HepG2 (cell line): ENCODE data around the gene L3MBTL4. TPM values are rescaled to one million over a fixed set of nuclear protein-coding genes. Genes with fewer than 3 reads are reported as not detected.

Source experiments
- ATAC-seq: fragments of 200-7000 bp; cut with Tn5 transposase; 3 replicates; pipeline ENCODE4 v1.9.1; 2020; ENCODE audit warnings: mild to moderate bottlenecking, moderate library complexity
- BruUV-seq: library from RNA; stranded (reverse); fragments of 400-500 nt; replicated peaks from 2 replicates; lab custom pipeline; 2021; lab: Mats Ljungman, UMichigan
- CTCF ChIA-PET: fragments of 300-600 bp; formaldehyde crosslinking; extraction: SDS; loops from one replicate; lab custom pipeline; 2021; ENCODE audit warnings: low total read pairs, inconsistent platforms, low intra/inter-chr PET ratio; lab: Yijun Ruan, JAX
- POLR2A ChIA-PET: fragments of 350-600 bp; sonication (Branson Sonifier 250); formaldehyde crosslinking; loops from one replicate; lab custom pipeline; 2020; ENCODE audit warnings: antibody characterized with exemption, inconsistent platforms; lab: Yijun Ruan, JAX
- DNase-seq: peaks from one replicate; pipeline ENCODE4 v3.0.0-alpha.2; 2015; ENCODE audit warnings: low spot score
- FAIRE-seq: peaks from 3 replicates; lab custom pipeline; 2011; peaks lifted over from hg19 to GRCh38; lab: Jason Lieb, UNC
- H2AFZ ChIP-seq: one replicate; pipeline ENCODE4 v1.6.1; 2011; ENCODE audit warnings: low read length, inconsistent platforms
- H3K27ac ChIP-seq: fragments of 300-600 bp; 3 replicates; pipeline ENCODE4 v1.8.0; 2011; ENCODE audit warnings: mixed run types, mild to moderate bottlenecking, mixed read lengths, low read length, inconsistent platforms; ENCODE audit not compliant: insufficient read depth; ENCODE audit errors: extremely low read length
- H3K27me3 ChIP-seq, 2 experiments: fragments of 200-600 bp in 1 of 2; 2 replicates in 1 of 2; 3 replicates in 1 of 2; pipeline versions ENCODE4 v1.6.0 to v1.8.0; 2011; ENCODE audit warnings: low read length in 2 of 2, mild to moderate bottlenecking in 2 of 2, moderate library complexity in 2 of 2, inconsistent platforms in 1 of 2; ENCODE audit not compliant: insufficient read depth in 2 of 2, control insufficient read depth in 1 of 2
- H3K36me3 ChIP-seq, 2 experiments: fragments of 200-600 bp in 1 of 2; replicated peaks in 1 of 2; 2 replicates in 1 of 2; 3 replicates in 1 of 2; pipeline versions ENCODE4 v1.5.1 to v1.8.0; 2011; ENCODE audit warnings: low read length in 2 of 2, inconsistent platforms in 1 of 2; ENCODE audit not compliant: insufficient read depth in 2 of 2, control insufficient read depth in 1 of 2
- H3K4me1 ChIP-seq: 2 replicates; pipeline ENCODE4 v1.5.1; 2012; ENCODE audit warnings: low read length, inconsistent platforms; ENCODE audit not compliant: insufficient read depth
- H3K4me2 ChIP-seq: 2 replicates; pipeline ENCODE4 v1.6.0; 2011; ENCODE audit warnings: low read depth, low read length, inconsistent platforms
- H3K4me3 ChIP-seq, 3 experiments: fragments of 200-600 bp in 1 of 3; sonication (generic), shearing (Covaris generic) in 1 of 3; replicated peaks in 1 of 3; 2 replicates each; pipeline ENCODE4 v1.5.1; 2011 to 2016; ENCODE audit warnings: low read length in 3 of 3, inconsistent platforms in 2 of 3, low read depth in 2 of 3, mild to moderate bottlenecking in 2 of 3, control low read depth in 1 of 3, mixed read lengths in 1 of 3; ENCODE audit not compliant: insufficient read depth in 1 of 3
- H3K79me2 ChIP-seq: one replicate; pipeline ENCODE4 v1.6.1; 2011; ENCODE audit warnings: low read length, inconsistent platforms; ENCODE audit not compliant: insufficient read depth
- H3K9ac ChIP-seq: 2 replicates; pipeline ENCODE4 v1.6.0; 2011; ENCODE audit warnings: mild to moderate bottlenecking, low read depth, low read length, inconsistent platforms; ENCODE audit not compliant: insufficient read depth
- H3K9me3 ChIP-seq: 2 replicates; pipeline ENCODE4 v1.5.1; 2012; ENCODE audit warnings: mild to moderate bottlenecking, low read length
- H4K20me1 ChIP-seq: 2 replicates; pipeline ENCODE4 v1.6.0; 2011; ENCODE audit warnings: inconsistent platforms, mild to moderate bottlenecking, low read length, moderate library complexity; ENCODE audit not compliant: insufficient read depth
- AHR ChIP-seq: IDR thresholded peaks from 2 replicates; pipeline ENCODE4 v1.6.1; 2018; ENCODE audit warnings: missing genetic modification reagents, missing compliant biosample characterization
- ASH2L ChIP-seq: fragments of 300-600, 200-600 bp; sonication (generic); IDR thresholded peaks from 2 replicates; pipeline ENCODE4 v1.7.0; 2017; ENCODE audit warnings: low read depth, mild to moderate bottlenecking, moderate library complexity, mixed read lengths, low read length; ENCODE audit not compliant: insufficient read length
- DNMT1 ChIP-seq: sonication (generic); formaldehyde crosslinking; IDR thresholded peaks from 2 replicates; pipeline ENCODE4 v1.5.1; 2020; ENCODE audit warnings: mild to moderate bottlenecking, missing genetic modification reagents
- HHEX ChIP-seq: IDR thresholded peaks from 2 replicates; pipeline ENCODE4 v1.6.1; 2016; ENCODE audit warnings: control low read depth
- KDM3A ChIP-seq: IDR thresholded peaks from 2 replicates; pipeline ENCODE4 v1.6.1; 2018; ENCODE audit warnings: low read depth, missing compliant biosample characterization
- NFE2 ChIP-seq: sonication (generic); formaldehyde crosslinking; IDR thresholded peaks from 2 replicates; pipeline ENCODE4 v1.4.0; 2020; ENCODE audit warnings: missing genetic modification reagents
- POLR2G ChIP-seq: fragments of 200-400 bp; formaldehyde crosslinking; IDR thresholded peaks from 2 replicates; pipeline ENCODE4 v1.6.1; 2018; ENCODE audit warnings: mild to moderate bottlenecking, low read depth, low read length, moderate library complexity
- SMAD9 ChIP-seq: sonication (generic); formaldehyde crosslinking; IDR thresholded peaks from 2 replicates; pipeline ENCODE4 v1.5.1; 2020; ENCODE audit warnings: mild to moderate bottlenecking, missing genetic modification reagents
- SNAPC2 ChIP-seq: sonication (generic); formaldehyde crosslinking; IDR thresholded peaks from 2 replicates; pipeline ENCODE4 v1.8.1; 2022; ENCODE audit warnings: mild to moderate bottlenecking, missing genetic modification reagents
- SOX13 ChIP-seq, 3 experiments: fragments of 450-650 bp in 1 of 3; sonication (generic) in 1 of 3; formaldehyde crosslinking in 1 of 3; IDR thresholded peaks in 2 of 3; conservative IDR thresholded peaks in 1 of 3; 2 replicates each; pipeline versions ENCODE4 v1.5.0 to v1.6.1; 2016 to 2020; ENCODE audit warnings: antibody characterized with exemption in 1 of 3, mild to moderate bottlenecking in 1 of 3, missing compliant biosample characterization in 1 of 3, missing genetic modification reagents in 1 of 3, moderate library complexity in 1 of 3
- ZNF282 ChIP-seq: fragments of 450-650 bp; IDR thresholded peaks from 2 replicates; pipeline ENCODE4 v1.6.1; 2018; ENCODE audit not compliant: partially characterized antibody
- ZSCAN30 ChIP-seq: sonication (generic); formaldehyde crosslinking; IDR thresholded peaks from 2 replicates; pipeline ENCODE4 v1.5.0; 2020; ENCODE audit warnings: mild to moderate bottlenecking, missing genetic modification reagents
- WGBS: methylation state at CpG from one replicate; pipeline ENCODE4 v1.1.6; 2017; ENCODE audit warnings: low lambda C conversion rate; 5-methylcytosine and 5-hydroxymethylcytosine counted together
- in situ Hi-C: cut with HindIII; loops from 2 replicates; pipeline ENCODE4 v1.10.0; 2017; ENCODE audit warnings: low pct_unique_long_range_greater_than_20kb; ENCODE audit not compliant: extremely low pct_ligation_motif_present
- intact Hi-C: fragments of 100-400 bp; cut with micrococcal nuclease; formaldehyde crosslinking; loops from one replicate; pipeline ENCODE4 v1.10.0; 2022; ENCODE audit not compliant: unreplicated experiment
- polyA plus RNA-seq, 8 experiments: library from polyadenylated mRNA; depleted of rRNA in 3 of 8; stranded (reverse) in 7 of 8; unstranded in 1 of 8; fragments of >200 nt; fragmentation: Illumina TruSeq in 4 of 8; extraction: Trizol in 4 of 8; gene quantifications; 2 replicates each; pipeline versions ENCODE4 v1.2.1 to v1.2.3, GENCODE V29; 2011 to 2016; ENCODE audit warnings: low read depth in 4 of 8, missing spikeins in 1 of 8, mixed read lengths in 1 of 8; ENCODE audit not compliant: insufficient read depth in 1 of 8
- total RNA-seq, 5 experiments: library from RNA; depleted of rRNA; stranded (reverse); fragments of >200 nt; fragmentation: Illumina TruSeq; extraction: Trizol; gene quantifications; 2 replicates each; pipeline ENCODE4 v1.2.3, GENCODE V29; 2016; ENCODE audit warnings: low read depth in 1 of 5
- TF ChIP-seq, protein P1 (sequence below): sonication (generic); formaldehyde crosslinking; IDR thresholded peaks from 2 replicates; pipeline ENCODE4 v1.4.0; 2020; ENCODE audit warnings: missing genetic modification reagents, borderline replicate concordance
- TF ChIP-seq, protein P2 (sequence below): sonication (generic); formaldehyde crosslinking; IDR thresholded peaks from 2 replicates; pipeline ENCODE4 v1.5.1; 2020; ENCODE audit warnings: mild to moderate bottlenecking, missing genetic modification reagents, moderate library complexity

Gene L3MBTL4
- total and polyA plus RNA-seq, 2 of the 13 experiments (the other 11 are each of a cell fraction or from before 2014, with no cell fraction given) = 10.8 to 13.3 TPM

DNA sequence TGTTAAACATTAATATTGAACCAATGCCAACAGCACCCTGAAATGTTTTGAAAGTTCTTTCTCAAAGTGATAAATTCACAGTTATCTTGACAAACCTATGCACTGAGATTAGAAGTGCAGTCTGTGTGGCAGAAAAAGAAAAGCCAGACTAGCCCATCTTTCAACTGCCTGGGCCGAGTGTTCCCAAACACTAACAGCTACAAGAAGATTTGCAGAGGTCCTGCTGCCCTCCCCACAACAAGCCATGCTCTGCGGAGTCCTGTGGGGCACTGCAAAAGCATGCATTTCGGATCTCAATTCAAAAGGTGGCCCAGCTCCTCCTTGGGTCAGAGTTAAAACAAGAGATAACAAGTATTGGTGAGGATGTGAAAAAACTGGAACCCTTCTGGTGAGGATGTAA lies 311.0 kb downstream of the L3MBTL4 start:
- intact Hi-C loops = no loop called here
- Histone ChIP-seq H2AFZ (no peak overlapping the region), H3K4me3 (no peak overlapping the region), H4K20me1 (no peaks in the 10 kb centered on the region), H3K27me3 (no peaks in the 10 kb centered on the region)
- no peak for ATAC-seq
- WGBS = 95% methylated on average over 3 of the region's 3 CpGs
- POLR2A ChIA-PET = no interaction called here
- TF ChIP-seq NFE2 (CRISPR knock-in tag) (no peak), DNMT1 (CRISPR knock-in tag) (no peak), KDM3A (CRISPR knock-in tag) (no peak), SNAPC2 (no peak), ZNF282 (no peak), SOX13 (IDR thresholded peaks at IDR 0.05) (no peak), SOX13 (CRISPR knock-in tag; conservative IDR thresholded peaks at IDR 0.05 in 1 of 2, IDR thresholded peaks at IDR 0.05 in 1 of 2) (no peak), AHR (CRISPR knock-in tag) (no peak), SMAD9 (no peak), POLR2G (no peak), ASH2L (no peak), HHEX (CRISPR knock-in tag) (no peak), ZSCAN30 (CRISPR knock-in tag) (no peak)
- TF ChIP-seq, protein P1, sequence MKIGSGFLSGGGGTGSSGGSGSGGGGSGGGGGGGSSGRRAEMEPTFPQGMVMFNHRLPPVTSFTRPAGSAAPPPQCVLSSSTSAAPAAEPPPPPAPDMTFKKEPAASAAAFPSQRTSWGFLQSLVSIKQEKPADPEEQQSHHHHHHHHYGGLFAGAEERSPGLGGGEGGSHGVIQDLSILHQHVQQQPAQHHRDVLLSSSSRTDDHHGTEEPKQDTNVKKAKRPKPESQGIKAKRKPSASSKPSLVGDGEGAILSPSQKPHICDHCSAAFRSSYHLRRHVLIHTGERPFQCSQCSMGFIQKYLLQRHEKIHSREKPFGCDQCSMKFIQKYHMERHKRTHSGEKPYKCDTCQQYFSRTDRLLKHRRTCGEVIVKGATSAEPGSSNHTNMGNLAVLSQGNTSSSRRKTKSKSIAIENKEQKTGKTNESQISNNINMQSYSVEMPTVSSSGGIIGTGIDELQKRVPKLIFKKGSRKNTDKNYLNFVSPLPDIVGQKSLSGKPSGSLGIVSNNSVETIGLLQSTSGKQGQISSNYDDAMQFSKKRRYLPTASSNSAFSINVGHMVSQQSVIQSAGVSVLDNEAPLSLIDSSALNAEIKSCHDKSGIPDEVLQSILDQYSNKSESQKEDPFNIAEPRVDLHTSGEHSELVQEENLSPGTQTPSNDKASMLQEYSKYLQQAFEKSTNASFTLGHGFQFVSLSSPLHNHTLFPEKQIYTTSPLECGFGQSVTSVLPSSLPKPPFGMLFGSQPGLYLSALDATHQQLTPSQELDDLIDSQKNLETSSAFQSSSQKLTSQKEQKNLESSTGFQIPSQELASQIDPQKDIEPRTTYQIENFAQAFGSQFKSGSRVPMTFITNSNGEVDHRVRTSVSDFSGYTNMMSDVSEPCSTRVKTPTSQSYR = no peak
- TF ChIP-seq, protein P2, sequence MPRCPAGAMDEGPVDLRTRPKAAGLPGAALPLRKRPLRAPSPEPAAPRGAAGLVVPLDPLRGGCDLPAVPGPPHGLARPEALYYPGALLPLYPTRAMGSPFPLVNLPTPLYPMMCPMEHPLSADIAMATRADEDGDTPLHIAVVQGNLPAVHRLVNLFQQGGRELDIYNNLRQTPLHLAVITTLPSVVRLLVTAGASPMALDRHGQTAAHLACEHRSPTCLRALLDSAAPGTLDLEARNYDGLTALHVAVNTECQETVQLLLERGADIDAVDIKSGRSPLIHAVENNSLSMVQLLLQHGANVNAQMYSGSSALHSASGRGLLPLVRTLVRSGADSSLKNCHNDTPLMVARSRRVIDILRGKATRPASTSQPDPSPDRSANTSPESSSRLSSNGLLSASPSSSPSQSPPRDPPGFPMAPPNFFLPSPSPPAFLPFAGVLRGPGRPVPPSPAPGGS = no peak
- TF ChIP-seq, all 625 proteins: peak for 0
- Histone ChIP-seq H3K4me1 (no peaks in the 10 kb centered on the region), H3K36me3 (no peaks in the 10 kb centered on the region; a peak in 1 of 5 replicates), H3K9me3 (no peaks in the 10 kb centered on the region), H3K9ac (no peak overlapping the region), H3K27ac (no peak overlapping the region), H3K4me2 (no peak overlapping the region), H3K79me2 (no peaks in the 10 kb centered on the region)
- CTCF ChIA-PET = no interaction called here
- FAIRE-seq (no peak), DNase-seq (no peak)
- in situ Hi-C loops = no loop called here
- BruUV-seq = no TSS peak
